Measurements from ENCODE around the gene CASP8. TPM values are rescaled to one million over a fixed set of nuclear protein-coding genes. Genes with fewer than 3 reads are reported as not detected.

The CASP8 gene
- total RNA-seq, 5 donors from 2014 or later (not counting 1 experiment from before 2014, with no cell fraction given), result 116 to 306 (median 255) TPM

GRCh38 chr2:201261906-201262305, 1.6 kb downstream of the CASP8 start:
- Histone ChIP-seq H3K27ac (ENCODE audit: low read length) (peak overlapping the region; percentile 99), H3K36me3 (ENCODE audit: control insufficient read depth in 2 of 2, extremely low read depth in 1 of 2, insufficient read depth in 1 of 2, low read length in 1 of 2) (peaks cover 4 to 10% of the 10 kb centered on the region in 2 donors), H3K9me3 (no peaks in the 10 kb centered on the region), H3K4me3 (ENCODE audit: control insufficient read depth in 1 of 2, extremely low read depth in 1 of 2, low read length in 1 of 2) (peak overlapping the region; percentile 41 to 66), H3K4me1 (ENCODE audit: control insufficient read depth in 1 of 2, extremely low read depth in 1 of 2, insufficient read depth in 2 of 2, low read length in 2 of 2) (peaks cover 40 to 65% of the 10 kb centered on the region in 2 experiments), H3K27me3 (replicated peaks in 1 of 2; ENCODE audit: control insufficient read depth in 2 of 2, extremely low read depth in 1 of 2, insufficient read depth in 2 of 2, low read length in 1 of 2) (no peaks in the 10 kb centered on the region)
- Mint-ChIP-seq H3K36me3 (peaks cover 37% of the 10 kb centered on the region), H3K27ac (peak overlapping the region; percentile 98 to 99), H3K4me1 (peaks cover 74 to 89% (median 78%) of the 10 kb centered on the region in 3 donors), H3K9me3 (no peaks in the 10 kb centered on the region), H3K27me3 (no peaks in the 10 kb centered on the region), H3K4me3 (peak overlapping the region; percentile 92 to 100 (median 97))
- ChIA-PET CTCF (interaction anchor here (1.0 to 7.2 kb wide), 10 partner anchors 9 to 102 kb away, joined by 3 to 89 read pairs (median 4); no protein-coding TSS in a partner anchor), POLR2A (interaction anchor here (0.7 to 5.1 kb wide), 10 partner anchors 9 to 401 kb away, joined by 3 to 32 read pairs (median 4); partner anchors contain the start of gene CLK1 (in 1 of the 2))
- no CpG with 5 or more reads among the region's 2 CpGs for WGBS (ENCODE audit: insufficient coverage)
- DNase-seq (peak in 1 of 35 experiments; percentile 44), ATAC-seq (replicated peaks in 1 of 4) (no peak)

GRCh38 chr2:201262718-201263117, 2.4 kb downstream of the CASP8 start:
- ATAC-seq (replicated peaks in 1 of 4) (no peak), DNase-seq (peak in 1 of 35 experiments; percentile 53)
- H3K36me3 ChIP-seq (ENCODE audit: control insufficient read depth in 2 of 2, extremely low read depth in 1 of 2, insufficient read depth in 1 of 2, low read length in 1 of 2), result peaks cover 5 to 18% of the 10 kb centered on the region in 2 donors
- peak overlapping the region; percentile 20 for H3K27ac ChIP-seq (ENCODE audit: low read length)
- H3K27me3 ChIP-seq (replicated peaks in 1 of 2; ENCODE audit: control insufficient read depth in 2 of 2, extremely low read depth in 1 of 2, insufficient read depth in 2 of 2, low read length in 1 of 2), result no peaks in the 10 kb centered on the region
- peaks cover 44% of the 10 kb centered on the region for H3K36me3 Mint-ChIP-seq
- no peaks in the 10 kb centered on the region for H3K9me3 ChIP-seq
- no CpG with 5 or more reads among the region's 6 CpGs for WGBS (ENCODE audit: insufficient coverage)
- H3K4me3 ChIP-seq (ENCODE audit: control insufficient read depth in 1 of 2, extremely low read depth in 1 of 2, low read length in 1 of 2), result peak overlapping the region in 1 of 2 donors; percentile 66
- ChIA-PET POLR2A (interaction anchor here (1.1 to 5.1 kb wide), 5 partner anchors 10 to 402 kb away, joined by 3 to 32 read pairs (median 8); no protein-coding TSS in a partner anchor), CTCF (interaction anchor here (0.7 to 7.2 kb wide), 8 partner anchors 10 to 176 kb away, joined by 3 to 89 read pairs (median 4); no protein-coding TSS in a partner anchor)
- no peaks in the 10 kb centered on the region for H3K9me3 Mint-ChIP-seq
- peaks cover 74 to 86% (median 77%) of the 10 kb centered on the region in 3 donors for H3K4me1 Mint-ChIP-seq
- H3K27me3 Mint-ChIP-seq, result no peaks in the 10 kb centered on the region
- H3K4me1 ChIP-seq (ENCODE audit: control insufficient read depth in 1 of 2, extremely low read depth in 1 of 2, insufficient read depth in 2 of 2, low read length in 2 of 2), result peaks cover 37 to 64% of the 10 kb centered on the region in 2 experiments
- H3K4me3 Mint-ChIP-seq, result peak overlapping the region; percentile 86 to 96 (median 92)
- peak overlapping the region; percentile 89 to 93 for H3K27ac Mint-ChIP-seq

GRCh38 chr2:201263779-201264178, 3.4 kb downstream of the CASP8 start:
- no peaks in the 10 kb centered on the region for H3K9me3 ChIP-seq
- CTCF ChIA-PET, result interaction anchor here (0.6 to 7.2 kb wide), 5 partner anchors 9 to 370 kb away, joined by 3 to 89 read pairs (median 4); no protein-coding TSS in a partner anchor
- H3K4me3 ChIP-seq (ENCODE audit: control insufficient read depth in 1 of 2, extremely low read depth in 1 of 2, low read length in 1 of 2), result peak overlapping the region in 1 of 2 donors; percentile 6
- H3K36me3 Mint-ChIP-seq, result peaks cover 49% of the 10 kb centered on the region
- H3K27me3 ChIP-seq (replicated peaks in 1 of 2; ENCODE audit: control insufficient read depth in 2 of 2, extremely low read depth in 1 of 2, insufficient read depth in 2 of 2, low read length in 1 of 2), result no peaks in the 10 kb centered on the region
- H3K36me3 ChIP-seq (ENCODE audit: control insufficient read depth in 2 of 2, extremely low read depth in 1 of 2, insufficient read depth in 1 of 2, low read length in 1 of 2), result peaks cover 5 to 29% of the 10 kb centered on the region in 2 donors
- H3K9me3 Mint-ChIP-seq, result no peaks in the 10 kb centered on the region
- ATAC-seq (replicated peaks in 1 of 4) (peak in 2 of 4 experiments; percentile 17), DNase-seq (peak in 4 of 35 experiments; percentile 21 to 46 (median 26))
- peaks cover 73 to 84% (median 74%) of the 10 kb centered on the region in 3 donors for H3K4me1 Mint-ChIP-seq
- 0% methylated on average over 1 of the region's 2 CpGs for WGBS (ENCODE audit: insufficient coverage)
- H3K4me3 Mint-ChIP-seq, result peak overlapping the region; percentile 86 to 96 (median 92)
- POLR2A ChIA-PET, result interaction anchor here (0.5 to 5.1 kb wide), 3 partner anchors 17 to 80 kb away, joined by 3 to 32 read pairs (median 8); no protein-coding TSS in a partner anchor
- no peaks in the 10 kb centered on the region for H3K27me3 Mint-ChIP-seq
- H3K4me1 ChIP-seq (ENCODE audit: control insufficient read depth in 1 of 2, extremely low read depth in 1 of 2, insufficient read depth in 2 of 2, low read length in 2 of 2), result peaks cover 35 to 64% of the 10 kb centered on the region in 2 experiments
- H3K27ac ChIP-seq (ENCODE audit: low read length), result peak overlapping the region; percentile 20
- peak overlapping the region; percentile 89 for H3K27ac Mint-ChIP-seq

- Mint-ChIP-seq H3K9me3 (no peaks in the 10 kb centered on the region), H3K4me1 (peaks cover 75 to 84% (median 76%) of the 10 kb centered on the region in 3 donors), H3K27me3 (no peaks in the 10 kb centered on the region), H3K27ac (peak overlapping the region; percentile 89), H3K4me3 (peak overlapping the region; percentile 86 to 96 (median 92)), H3K36me3 (peaks cover 56% of the 10 kb centered on the region)
- DNase-seq, result no peak
- peak overlapping the region in 1 of 2 donors; percentile 10 for H3K4me3 ChIP-seq (ENCODE audit: control insufficient read depth in 1 of 2, extremely low read depth in 1 of 2, low read length in 1 of 2)
- H3K4me1 ChIP-seq (ENCODE audit: control insufficient read depth in 1 of 2, extremely low read depth in 1 of 2, insufficient read depth in 2 of 2, low read length in 2 of 2), result peaks cover 36 to 63% of the 10 kb centered on the region in 2 experiments
- no peaks in the 10 kb centered on the region for H3K27me3 ChIP-seq (replicated peaks in 1 of 2; ENCODE audit: control insufficient read depth in 2 of 2, extremely low read depth in 1 of 2, insufficient read depth in 2 of 2, low read length in 1 of 2)
- CTCF ChIA-PET, result interaction anchor here (0.6 to 7.2 kb wide), 10 partner anchors 9 to 551 kb away, joined by 3 to 89 read pairs (median 4); no protein-coding TSS in a partner anchor
- H3K27ac ChIP-seq (ENCODE audit: low read length), result peak overlapping the region; percentile 20
- WGBS (ENCODE audit: insufficient coverage), result 56% methylated on average over 3 of the region's 7 CpGs
- peaks cover 5 to 38% of the 10 kb centered on the region in 2 donors for H3K36me3 ChIP-seq (ENCODE audit: control insufficient read depth in 2 of 2, extremely low read depth in 1 of 2, insufficient read depth in 1 of 2, low read length in 1 of 2)
- H3K9me3 ChIP-seq, result no peaks in the 10 kb centered on the region
- ATAC-seq (replicated peaks in 1 of 4), result no peak
- POLR2A ChIA-PET, result interaction anchor here (0.6 to 5.1 kb wide), 5 partner anchors 17 to 416 kb away, joined by 3 to 32 read pairs (median 4); no protein-coding TSS in a partner anchor
Observed at GRCh38 chr2:201264472-201265173, 4.3 kb downstream of the CASP8 start.

- no CpG with 5 or more reads among the region's 2 CpGs for WGBS (ENCODE audit: insufficient coverage)
Observed at GRCh38 chr2:201266629-201267028, 6.3 kb downstream of the CASP8 start.

More at GRCh38 chr2:201266629-201267028, 6.3 kb downstream of the CASP8 start:
- Histone ChIP-seq H3K36me3 (ENCODE audit: control insufficient read depth in 2 of 2, extremely low read depth in 1 of 2, insufficient read depth in 1 of 2, low read length in 1 of 2) (peaks cover 5 to 58% of the 10 kb centered on the region in 2 donors), H3K9me3 (no peaks in the 10 kb centered on the region), H3K4me1 (ENCODE audit: control insufficient read depth in 1 of 2, extremely low read depth in 1 of 2, insufficient read depth in 2 of 2, low read length in 2 of 2) (peaks cover 29 to 65% of the 10 kb centered on the region in 2 experiments), H3K4me3 (ENCODE audit: control insufficient read depth in 1 of 2, extremely low read depth in 1 of 2, low read length in 1 of 2) (no peak overlapping the region), H3K27ac (ENCODE audit: low read length) (peak overlapping the region; percentile 49), H3K27me3 (replicated peaks in 1 of 2; ENCODE audit: control insufficient read depth in 2 of 2, extremely low read depth in 1 of 2, insufficient read depth in 2 of 2, low read length in 1 of 2) (no peaks in the 10 kb centered on the region)
- DNase-seq (no peak), ATAC-seq (replicated peaks in 1 of 4) (peak in 1 of 4 experiments; percentile 29)
- CTCF ChIA-PET, result interaction anchor here (0.6 to 2.4 kb wide), 3 partner anchors 29 to 198 kb away, joined by 3 to 14 read pairs (median 9); no protein-coding TSS in a partner anchor
- H3K4me1 Mint-ChIP-seq, result peaks cover 88 to 90% (median 88%) of the 10 kb centered on the region in 3 donors
- H3K27me3 Mint-ChIP-seq, result no peaks in the 10 kb centered on the region
- H3K4me3 Mint-ChIP-seq, result peak overlapping the region; percentile 69 to 92 (median 86)
- POLR2A ChIA-PET, result interaction anchor here in 1 of 2 donors (0.6 kb wide), 1 partner anchor 849 kb away, joined by 5 read pairs; no protein-coding TSS in a partner anchor
- no peaks in the 10 kb centered on the region for H3K9me3 Mint-ChIP-seq
- H3K36me3 Mint-ChIP-seq, result peaks cover 63% of the 10 kb centered on the region
- peak overlapping the region; percentile 43 to 62 for H3K27ac Mint-ChIP-seq

Measured in T-cell (primary cell).